ENCODE results near the gene ZNF423.

Gene ZNF423

GRCh38 chr16:49454426-49455180 lies 401.3 kb downstream of the ZNF423 start:
- no peak overlapping the region for H3K4me3 ChIP-seq (ENCODE audit: low read length)

GRCh38 chr16:49453983-49454382 lies 401.9 kb downstream of the ZNF423 start:
- Histone ChIP-seq H3K9ac (ENCODE audit: low read length) (no peak overlapping the region), H3K4me1 (ENCODE audit: control insufficient read depth, insufficient read depth, low read length) (no peaks in the 10 kb centered on the region)

More at GRCh38 chr16:49454426-49455180, 401.3 kb downstream of the ZNF423 start:
- no peaks in the 10 kb centered on the region for H3K36me3 ChIP-seq (ENCODE audit: control insufficient read depth, insufficient read depth, low read length)
- peaks cover 2% of the 10 kb centered on the region for H3K27me3 ChIP-seq (ENCODE audit: control insufficient read depth, insufficient read depth, low read length)
- H3K9me3 ChIP-seq (ENCODE audit: control insufficient read depth, low read length) = no peaks in the 10 kb centered on the region
- H3K4me1 ChIP-seq (ENCODE audit: control insufficient read depth, insufficient read depth, low read length) = no peaks in the 10 kb centered on the region
- no peak overlapping the region for H3K9ac ChIP-seq (ENCODE audit: low read length)

GRCh38 chr16:49453021-49453420 lies 402.9 kb downstream of the ZNF423 start:
- no peaks in the 10 kb centered on the region for H3K36me3 ChIP-seq (ENCODE audit: control insufficient read depth, insufficient read depth, low read length)
- H3K4me3 ChIP-seq (ENCODE audit: low read length) = no peak overlapping the region

More at GRCh38 chr16:49453983-49454382, 401.9 kb downstream of the ZNF423 start:
- Histone ChIP-seq H3K36me3 (ENCODE audit: control insufficient read depth, insufficient read depth, low read length) (no peaks in the 10 kb centered on the region), H3K9me3 (ENCODE audit: control insufficient read depth, low read length) (no peaks in the 10 kb centered on the region), H3K27me3 (ENCODE audit: control insufficient read depth, insufficient read depth, low read length) (peaks cover 2% of the 10 kb centered on the region), H3K4me3 (ENCODE audit: low read length) (no peak overlapping the region)

GRCh38 chr16:49452578-49452977 lies 403.3 kb downstream of the ZNF423 start:
- Histone ChIP-seq H3K36me3 (ENCODE audit: control insufficient read depth, insufficient read depth, low read length) (no peaks in the 10 kb centered on the region), H3K27me3 (ENCODE audit: control insufficient read depth, insufficient read depth, low read length) (peaks cover 2% of the 10 kb centered on the region), H3K4me1 (ENCODE audit: control insufficient read depth, insufficient read depth, low read length) (no peaks in the 10 kb centered on the region), H3K9ac (ENCODE audit: low read length) (no peak overlapping the region), H3K4me3 (ENCODE audit: low read length) (no peak overlapping the region), H3K9me3 (ENCODE audit: control insufficient read depth, low read length) (no peaks in the 10 kb centered on the region)

More at GRCh38 chr16:49453021-49453420, 402.9 kb downstream of the ZNF423 start:
- no peak overlapping the region for H3K9ac ChIP-seq (ENCODE audit: low read length)
- H3K27me3 ChIP-seq (ENCODE audit: control insufficient read depth, insufficient read depth, low read length) = peaks cover 2% of the 10 kb centered on the region
- H3K9me3 ChIP-seq (ENCODE audit: control insufficient read depth, low read length) = no peaks in the 10 kb centered on the region
- H3K4me1 ChIP-seq (ENCODE audit: control insufficient read depth, insufficient read depth, low read length) = no peaks in the 10 kb centered on the region

- no peaks in the 10 kb centered on the region for H3K9me3 ChIP-seq (ENCODE audit: control insufficient read depth, low read length)
Observed at GRCh38 chr16:49452108-49452507, 403.8 kb downstream of the ZNF423 start.

GRCh38 chr16:49446805-49447204 lies 409.1 kb downstream of the ZNF423 start:
- Histone ChIP-seq H3K9ac (ENCODE audit: low read length) (no peak overlapping the region), H3K9me3 (ENCODE audit: control insufficient read depth, low read length) (no peaks in the 10 kb centered on the region), H3K27me3 (ENCODE audit: control insufficient read depth, insufficient read depth, low read length) (peaks cover 9% of the 10 kb centered on the region), H3K4me3 (ENCODE audit: low read length) (no peak overlapping the region), H3K36me3 (ENCODE audit: control insufficient read depth, insufficient read depth, low read length) (no peaks in the 10 kb centered on the region), H3K4me1 (ENCODE audit: control insufficient read depth, insufficient read depth, low read length) (no peaks in the 10 kb centered on the region)

More at GRCh38 chr16:49452108-49452507, 403.8 kb downstream of the ZNF423 start:
- no peak overlapping the region for H3K4me3 ChIP-seq (ENCODE audit: low read length)
- H3K4me1 ChIP-seq (ENCODE audit: control insufficient read depth, insufficient read depth, low read length) = no peaks in the 10 kb centered on the region
- H3K36me3 ChIP-seq (ENCODE audit: control insufficient read depth, insufficient read depth, low read length) = no peaks in the 10 kb centered on the region
- no peak overlapping the region for H3K9ac ChIP-seq (ENCODE audit: low read length)
- H3K27me3 ChIP-seq (ENCODE audit: control insufficient read depth, insufficient read depth, low read length) = peaks cover 2% of the 10 kb centered on the region

GRCh38 chr16:49443576-49443975 lies 412.3 kb downstream of the ZNF423 start:
- Histone ChIP-seq H3K4me1 (ENCODE audit: control insufficient read depth, insufficient read depth, low read length) (no peaks in the 10 kb centered on the region), H3K9ac (ENCODE audit: low read length) (no peak overlapping the region), H3K9me3 (ENCODE audit: control insufficient read depth, low read length) (no peaks in the 10 kb centered on the region), H3K4me3 (ENCODE audit: low read length) (no peak overlapping the region), H3K27me3 (ENCODE audit: control insufficient read depth, insufficient read depth, low read length) (peaks cover 9% of the 10 kb centered on the region), H3K36me3 (ENCODE audit: control insufficient read depth, insufficient read depth, low read length) (no peaks in the 10 kb centered on the region)

- no peaks in the 10 kb centered on the region for H3K36me3 ChIP-seq (ENCODE audit: control insufficient read depth, insufficient read depth, low read length)
- H3K4me1 ChIP-seq (ENCODE audit: control insufficient read depth, insufficient read depth, low read length) = no peaks in the 10 kb centered on the region
- H3K4me3 ChIP-seq (ENCODE audit: low read length) = no peak overlapping the region
- H3K27me3 ChIP-seq (ENCODE audit: control insufficient read depth, insufficient read depth, low read length) = peaks cover 9% of the 10 kb centered on the region
- no peak overlapping the region for H3K9ac ChIP-seq (ENCODE audit: low read length)
- no peaks in the 10 kb centered on the region for H3K9me3 ChIP-seq (ENCODE audit: control insufficient read depth, low read length)
Observed at GRCh38 chr16:49442805-49443204, 413.1 kb downstream of the ZNF423 start.

- Histone ChIP-seq H3K9me3 (ENCODE audit: control insufficient read depth, low read length) (no peaks in the 10 kb centered on the region), H3K27me3 (ENCODE audit: control insufficient read depth, insufficient read depth, low read length) (peaks cover 9% of the 10 kb centered on the region), H3K36me3 (ENCODE audit: control insufficient read depth, insufficient read depth, low read length) (no peaks in the 10 kb centered on the region), H3K4me3 (ENCODE audit: low read length) (no peak overlapping the region), H3K4me1 (ENCODE audit: control insufficient read depth, insufficient read depth, low read length) (no peaks in the 10 kb centered on the region), H3K9ac (ENCODE audit: low read length) (no peak overlapping the region)
Observed at GRCh38 chr16:49441366-49441780, 414.5 kb downstream of the ZNF423 start.

GRCh38 chr16:49440156-49441065 lies 415.5 kb downstream of the ZNF423 start:
- no peak overlapping the region for H3K9ac ChIP-seq (ENCODE audit: low read length)

GRCh38 chr16:49439676-49440075 lies 416.2 kb downstream of the ZNF423 start:
- H3K4me1 ChIP-seq (ENCODE audit: control insufficient read depth, insufficient read depth, low read length) = no peaks in the 10 kb centered on the region
- H3K36me3 ChIP-seq (ENCODE audit: control insufficient read depth, insufficient read depth, low read length) = no peaks in the 10 kb centered on the region
- H3K9ac ChIP-seq (ENCODE audit: low read length) = no peak overlapping the region
- no peak overlapping the region for H3K4me3 ChIP-seq (ENCODE audit: low read length)
- H3K27me3 ChIP-seq (ENCODE audit: control insufficient read depth, insufficient read depth, low read length) = peaks cover 9% of the 10 kb centered on the region
- no peaks in the 10 kb centered on the region for H3K9me3 ChIP-seq (ENCODE audit: control insufficient read depth, low read length)

More at GRCh38 chr16:49440156-49441065, 415.5 kb downstream of the ZNF423 start:
- H3K4me3 ChIP-seq (ENCODE audit: low read length) = no peak overlapping the region
- H3K27me3 ChIP-seq (ENCODE audit: control insufficient read depth, insufficient read depth, low read length) = peaks cover 9% of the 10 kb centered on the region
- no peaks in the 10 kb centered on the region for H3K36me3 ChIP-seq (ENCODE audit: control insufficient read depth, insufficient read depth, low read length)
- no peaks in the 10 kb centered on the region for H3K4me1 ChIP-seq (ENCODE audit: control insufficient read depth, insufficient read depth, low read length)
- H3K9me3 ChIP-seq (ENCODE audit: control insufficient read depth, low read length) = no peaks in the 10 kb centered on the region

GRCh38 chr16:49439050-49439449 lies 416.9 kb downstream of the ZNF423 start:
- H3K4me3 ChIP-seq (ENCODE audit: low read length) = no peak overlapping the region
- no peaks in the 10 kb centered on the region for H3K36me3 ChIP-seq (ENCODE audit: control insufficient read depth, insufficient read depth, low read length)
- H3K9ac ChIP-seq (ENCODE audit: low read length) = no peak overlapping the region
- no peaks in the 10 kb centered on the region for H3K4me1 ChIP-seq (ENCODE audit: control insufficient read depth, insufficient read depth, low read length)
- no peaks in the 10 kb centered on the region for H3K9me3 ChIP-seq (ENCODE audit: control insufficient read depth, low read length)
- peaks cover 9% of the 10 kb centered on the region for H3K27me3 ChIP-seq (ENCODE audit: control insufficient read depth, insufficient read depth, low read length)

Measured in mucosa of stomach (tissue), 1 donor.